Dedifferentiated amniotic fluid mesenchymal stem cell (primary cell): ENCODE results near the gene MGLL.

Experiments
- DNase-seq: peaks from one replicate; pipeline ENCODE4 v3.0.0-alpha.2; 2016; ENCODE audit errors: extremely low spot score

MGLL gene

GRCh38 chr3:127758013-127758412 is 64.3 kb downstream of the MGLL start:
- no peak for DNase-seq

GRCh38 chr3:127755305-127755681 is 67.0 kb downstream of the MGLL start:
- DNase-seq, result no peak

- DNase-seq, result no peak
Measured at GRCh38 chr3:127754411-127755304, 67.7 kb downstream of the MGLL start.

GRCh38 chr3:127753898-127754410 is 68.4 kb downstream of the MGLL start:
- no peak for DNase-seq

GRCh38 chr3:127753338-127753737 is 69.0 kb downstream of the MGLL start:
- DNase-seq, result no peak

- DNase-seq, result no peak
Measured at GRCh38 chr3:127751782-127752181, 70.5 kb downstream of the MGLL start.

GRCh38 chr3:127751163-127751621 is 71.1 kb downstream of the MGLL start:
- no peak for DNase-seq

GRCh38 chr3:127750226-127751031 is 71.9 kb downstream of the MGLL start:
- DNase-seq, result peak; percentile 57

- DNase-seq, result no peak
Measured at GRCh38 chr3:127749787-127750225, 72.5 kb downstream of the MGLL start.

GRCh38 chr3:127749361-127749760 is 73.0 kb downstream of the MGLL start:
- no peak for DNase-seq

GRCh38 chr3:127748754-127749327 is 73.5 kb downstream of the MGLL start:
- no peak for DNase-seq

GRCh38 chr3:127747751-127748521 is 74.4 kb downstream of the MGLL start:
- peak; percentile 76 for DNase-seq

GRCh38 chr3:127747066-127747465 is 75.2 kb downstream of the MGLL start:
- DNase-seq, result no peak

- no peak for DNase-seq
Measured at GRCh38 chr3:127746400-127747057, 75.8 kb downstream of the MGLL start.

- DNase-seq, result no peak
Measured at GRCh38 chr3:127745656-127746399, 76.5 kb downstream of the MGLL start.

- no peak for DNase-seq
Measured at GRCh38 chr3:127744875-127745274, 77.4 kb downstream of the MGLL start.

GRCh38 chr3:127744253-127744815 is 78.0 kb downstream of the MGLL start:
- DNase-seq, result no peak

GRCh38 chr3:127743351-127744252 is 78.7 kb downstream of the MGLL start:
- DNase-seq, result no peak

- no peak for DNase-seq
Measured at GRCh38 chr3:127742580-127742979, 79.7 kb downstream of the MGLL start.
